ENCODE measurements around the gene TGFBR2.

Gene TGFBR2

DNA sequence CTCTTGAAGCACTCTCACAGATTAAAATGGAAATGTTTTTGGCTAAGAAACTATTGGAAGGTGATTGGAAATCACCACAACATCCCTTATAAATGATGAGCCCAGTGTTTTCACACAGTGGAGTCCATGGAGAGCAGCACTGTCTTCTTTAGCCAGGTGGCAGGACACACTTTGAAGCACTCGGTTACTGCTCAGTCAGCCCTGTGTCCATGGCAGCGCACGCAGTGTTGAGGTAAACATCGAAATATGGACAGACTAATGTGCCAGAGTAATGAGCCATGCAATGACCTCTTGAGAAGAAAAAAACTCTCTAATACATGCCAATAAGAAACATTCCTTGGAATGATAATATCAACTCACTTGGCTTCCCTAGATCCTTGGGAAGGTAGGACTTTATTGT lies 66.6 kb downstream of the TGFBR2 start:
- Histone ChIP-seq H3K27me3 (ENCODE audit: low read length) (no peaks in the 10 kb centered on the region), H3K27ac (ENCODE audit: low read depth, low read length) (no peak overlapping the region), H3K9me3 (ENCODE audit: insufficient read depth, low read length) (no peaks in the 10 kb centered on the region), H3K79me2 (ENCODE audit: insufficient read depth, low read length) (no peaks in the 10 kb centered on the region; the same call in 1 of the 2 replicates), H3K4me3 (ENCODE audit: insufficient read depth, low read length, poor library complexity, severe bottlenecking) (no peak overlapping the region), H3K9me2 (replicated peaks; ENCODE audit: insufficient read depth, low read length) (no peaks in the 10 kb centered on the region), H3K9ac (ENCODE audit: low read length) (no peak overlapping the region), H3K36me3 (ENCODE audit: low read length) (peaks cover 27% of the 10 kb centered on the region), H2AFZ (ENCODE audit: low read depth, low read length, severe bottlenecking) (no peak overlapping the region), H4K20me1 (ENCODE audit: low read depth, low read length) (no peaks in the 10 kb centered on the region), H3K4me2 (ENCODE audit: low read depth, low read length, poor library complexity, severe bottlenecking) (no peak overlapping the region), H3F3A (ENCODE audit: insufficient read depth) (no peaks in the 10 kb centered on the region)
- TF ChIP-seq, protein P1, sequence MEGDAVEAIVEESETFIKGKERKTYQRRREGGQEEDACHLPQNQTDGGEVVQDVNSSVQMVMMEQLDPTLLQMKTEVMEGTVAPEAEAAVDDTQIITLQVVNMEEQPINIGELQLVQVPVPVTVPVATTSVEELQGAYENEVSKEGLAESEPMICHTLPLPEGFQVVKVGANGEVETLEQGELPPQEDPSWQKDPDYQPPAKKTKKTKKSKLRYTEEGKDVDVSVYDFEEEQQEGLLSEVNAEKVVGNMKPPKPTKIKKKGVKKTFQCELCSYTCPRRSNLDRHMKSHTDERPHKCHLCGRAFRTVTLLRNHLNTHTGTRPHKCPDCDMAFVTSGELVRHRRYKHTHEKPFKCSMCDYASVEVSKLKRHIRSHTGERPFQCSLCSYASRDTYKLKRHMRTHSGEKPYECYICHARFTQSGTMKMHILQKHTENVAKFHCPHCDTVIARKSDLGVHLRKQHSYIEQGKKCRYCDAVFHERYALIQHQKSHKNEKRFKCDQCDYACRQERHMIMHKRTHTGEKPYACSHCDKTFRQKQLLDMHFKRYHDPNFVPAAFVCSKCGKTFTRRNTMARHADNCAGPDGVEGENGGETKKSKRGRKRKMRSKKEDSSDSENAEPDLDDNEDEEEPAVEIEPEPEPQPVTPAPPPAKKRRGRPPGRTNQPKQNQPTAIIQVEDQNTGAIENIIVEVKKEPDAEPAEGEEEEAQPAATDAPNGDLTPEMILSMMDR (IDR thresholded peaks at IDR 0.05; ENCODE audit: insufficient read depth, low read length, poor library complexity, severe bottlenecking): no peak
- TF ChIP-seq EZH2phosphoT487 (conservative IDR thresholded peaks at IDR 0.05; ENCODE audit: low read length): no peak

DNA sequence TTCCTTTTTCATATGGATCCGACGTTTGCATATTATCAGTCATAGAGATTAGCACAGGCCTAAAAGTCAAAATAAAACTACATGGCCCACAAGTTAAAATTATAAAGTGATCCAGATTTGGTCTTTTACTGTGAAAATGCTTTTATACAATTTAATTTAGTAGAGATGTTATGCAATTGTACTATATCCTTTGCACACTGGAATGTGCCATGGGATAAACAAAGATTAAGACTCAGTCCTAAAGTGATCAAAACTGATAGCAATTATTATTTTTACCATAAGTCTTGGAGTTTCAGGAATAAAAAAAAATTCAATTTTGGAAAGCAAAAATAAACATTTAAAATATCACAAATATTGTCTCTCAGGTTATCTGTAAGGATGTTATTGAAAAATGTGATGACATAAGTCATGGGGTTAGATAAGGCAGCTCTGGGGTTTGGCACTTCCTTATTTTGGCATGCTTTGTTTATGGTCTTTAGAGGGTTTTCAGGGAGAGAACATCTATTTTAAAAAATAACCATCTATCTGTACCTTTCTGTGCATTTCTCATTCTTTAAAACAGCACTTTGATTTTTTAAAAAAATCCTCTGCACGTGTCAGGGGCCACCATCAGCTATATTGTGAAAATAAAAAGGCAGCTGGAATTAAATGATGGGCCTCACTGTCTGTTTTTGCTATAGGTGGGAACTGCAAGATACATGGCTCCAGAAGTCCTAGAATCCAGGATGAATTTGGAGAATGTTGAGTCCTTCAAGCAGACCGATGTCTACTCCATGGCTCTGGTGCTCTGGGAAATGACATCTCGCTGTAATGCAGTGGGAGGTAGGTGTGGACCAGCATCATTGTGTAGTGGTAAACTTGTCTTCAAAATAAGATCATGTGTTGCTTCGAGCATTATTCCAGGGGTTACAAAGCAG lies 67.3 kb downstream of the TGFBR2 start:
- no peak overlapping the region for H3K9ac ChIP-seq (ENCODE audit: low read length)
- H3K4me3 ChIP-seq (ENCODE audit: insufficient read depth, low read length, poor library complexity, severe bottlenecking): no peak overlapping the region
- H3K27ac ChIP-seq (ENCODE audit: low read depth, low read length): no peak overlapping the region
- H3K4me2 ChIP-seq (ENCODE audit: low read depth, low read length, poor library complexity, severe bottlenecking): no peak overlapping the region
- no peaks in the 10 kb centered on the region for H3K9me3 ChIP-seq (ENCODE audit: insufficient read depth, low read length)
- H2AFZ ChIP-seq (ENCODE audit: low read depth, low read length, severe bottlenecking): no peak overlapping the region
- no peaks in the 10 kb centered on the region for H3F3A ChIP-seq (ENCODE audit: insufficient read depth)
- TF ChIP-seq EZH2phosphoT487 (conservative IDR thresholded peaks at IDR 0.05; ENCODE audit: low read length): no peak
- TF ChIP-seq, protein P1 (IDR thresholded peaks at IDR 0.05; ENCODE audit: insufficient read depth, low read length, poor library complexity, severe bottlenecking): no peak
- no peaks in the 10 kb centered on the region for H4K20me1 ChIP-seq (ENCODE audit: low read depth, low read length)
- H3K79me2 ChIP-seq (ENCODE audit: insufficient read depth, low read length): no peaks in the 10 kb centered on the region; the same call in 1 of the 2 replicates
- peaks cover 22% of the 10 kb centered on the region for H3K36me3 ChIP-seq (ENCODE audit: low read length)
- H3K9me2 ChIP-seq (replicated peaks; ENCODE audit: insufficient read depth, low read length): no peaks in the 10 kb centered on the region
- no peaks in the 10 kb centered on the region for H3K27me3 ChIP-seq (ENCODE audit: low read length)

DNA sequence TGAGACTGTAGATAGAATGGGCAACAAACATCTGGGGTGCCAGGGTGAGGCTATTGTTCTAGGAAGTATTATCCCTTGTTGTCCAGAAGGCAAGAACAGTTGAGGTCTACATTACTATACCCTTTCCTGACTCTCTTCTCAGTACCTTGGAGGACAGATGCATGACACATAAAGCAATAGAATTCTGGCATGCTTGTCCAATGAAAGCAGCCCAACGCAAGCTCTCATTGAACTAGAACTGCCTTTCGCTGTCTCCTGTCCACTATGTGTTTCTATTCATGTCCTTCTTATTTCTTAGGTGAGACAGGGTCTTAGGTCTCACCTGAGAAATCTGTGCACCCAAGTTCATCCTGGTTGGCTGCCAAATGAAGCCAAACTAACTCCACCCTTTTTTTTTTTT lies 68.6 kb downstream of the TGFBR2 start:
- H2AFZ ChIP-seq (ENCODE audit: low read depth, low read length, severe bottlenecking): no peak overlapping the region
- no peak overlapping the region for H3K27ac ChIP-seq (ENCODE audit: low read depth, low read length)
- H3K27me3 ChIP-seq (ENCODE audit: low read length): no peaks in the 10 kb centered on the region
- H4K20me1 ChIP-seq (ENCODE audit: low read depth, low read length): no peaks in the 10 kb centered on the region
- no peak overlapping the region for H3K4me3 ChIP-seq (ENCODE audit: insufficient read depth, low read length, poor library complexity, severe bottlenecking)
- peaks cover 22% of the 10 kb centered on the region for H3K36me3 ChIP-seq (ENCODE audit: low read length)
- no peaks in the 10 kb centered on the region for H3F3A ChIP-seq (ENCODE audit: insufficient read depth)
- TF ChIP-seq EZH2phosphoT487 (conservative IDR thresholded peaks at IDR 0.05; ENCODE audit: low read length): no peak
- TF ChIP-seq, protein P1 (IDR thresholded peaks at IDR 0.05; ENCODE audit: insufficient read depth, low read length, poor library complexity, severe bottlenecking): no peak
- H3K9ac ChIP-seq (ENCODE audit: low read length): no peak overlapping the region
- H3K79me2 ChIP-seq (ENCODE audit: insufficient read depth, low read length): no peaks in the 10 kb centered on the region; the same call in 1 of the 2 replicates
- no peak overlapping the region for H3K4me2 ChIP-seq (ENCODE audit: low read depth, low read length, poor library complexity, severe bottlenecking)
- H3K9me3 ChIP-seq (ENCODE audit: insufficient read depth, low read length): no peaks in the 10 kb centered on the region
- no peaks in the 10 kb centered on the region for H3K9me2 ChIP-seq (replicated peaks; ENCODE audit: insufficient read depth, low read length)

All from SU-DHL-6 (cell line).